Measurements from ENCODE around the gene GRIK4. TPM values are rescaled to one million over a fixed set of nuclear protein-coding genes. Genes with fewer than 3 reads are reported as not detected.
"Not testable (repeated sequence)": the region's sequence is repeated elsewhere in the genome, so short reads cannot be mapped to it uniquely, and the experiment has no call there.

Gene GRIK4
- total RNA-seq, 1 experiment from 2014 or later: not detected

DNA sequence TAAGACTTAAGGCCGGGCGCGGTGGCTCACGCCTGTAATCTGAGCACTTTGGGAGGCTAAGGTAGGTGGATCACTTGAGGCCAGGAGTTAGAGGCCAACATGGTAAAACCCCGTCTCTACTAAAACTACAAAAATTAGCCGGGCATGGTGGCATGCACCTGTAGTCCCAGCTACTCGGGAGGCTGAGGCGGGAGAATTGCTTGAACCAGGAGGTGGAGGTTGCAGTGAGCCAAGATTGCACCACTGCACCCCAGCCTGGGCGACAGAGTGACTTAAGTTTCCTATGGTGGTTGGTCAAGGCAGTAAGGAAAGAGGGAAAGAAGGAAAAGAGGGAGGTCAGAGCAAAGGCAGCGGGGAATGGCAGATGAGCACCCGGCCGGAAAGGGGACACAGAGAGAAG is 113.4 kb downstream of the GRIK4 start:
- H4K20me1 ChIP-seq (ENCODE audit: insufficient read depth); H3K4me2 ChIP-seq; BruUV-seq (replicated peaks); H3K4me1 ChIP-seq (replicated peaks; ENCODE audit: insufficient read depth); H3K9me3 ChIP-seq (ENCODE audit: insufficient read depth, low read depth); H3K79me2 ChIP-seq (ENCODE audit: low read depth); POLR2A ChIA-PET (ENCODE audit: unreplicated experiment); DNase-seq; H2AFZ ChIP-seq; H3K4me3 ChIP-seq; H3K27ac ChIP-seq; H3K9me2 ChIP-seq (ENCODE audit: insufficient read depth); H3F3A ChIP-seq (ENCODE audit: insufficient read depth, low read depth); CTCF ChIA-PET; intact Hi-C loops (cut with micrococcal nuclease; ENCODE audit: unreplicated experiment); H3K36me3 ChIP-seq (ENCODE audit: low read depth): not testable (repeated sequence)
- H3K27me3 ChIP-seq (ENCODE audit: insufficient read depth, low read depth): peaks cover 95% of the 10 kb centered on the region
- peak; percentile 79; the same call in 1 of the 2 replicates for TF ChIP-seq EZH2 (IDR thresholded peaks at IDR 0.05; ENCODE audit: low read depth)

DNA sequence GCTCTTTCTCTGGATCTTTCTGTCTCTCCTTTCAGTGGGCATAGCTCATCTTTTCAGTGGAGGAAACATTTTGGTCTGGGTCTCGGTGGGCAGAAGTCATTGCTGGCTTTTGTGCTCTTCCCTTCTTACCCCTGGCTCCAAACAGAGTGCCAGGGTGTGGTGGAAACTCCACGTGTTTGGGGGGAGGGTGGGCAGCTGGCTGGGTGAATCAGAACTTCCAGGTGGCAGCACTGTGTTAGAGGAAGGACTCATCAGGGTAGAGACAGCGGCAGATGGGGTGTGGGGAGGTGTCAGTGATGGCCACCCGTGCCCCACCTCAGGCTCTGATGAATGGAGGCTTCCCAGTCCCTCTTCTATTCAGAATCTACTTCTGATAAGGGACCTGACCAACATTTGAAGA is 114.0 kb downstream of the GRIK4 start:
- no peaks in the 10 kb centered on the region for H4K20me1 ChIP-seq (ENCODE audit: insufficient read depth)
- no peak overlapping the region for H3K27ac ChIP-seq
- BruUV-seq (replicated peaks): no TSS peak
- H3K79me2 ChIP-seq (ENCODE audit: low read depth): no peaks in the 10 kb centered on the region
- ChIA-PET CTCF (no interaction called here), POLR2A (ENCODE audit: unreplicated experiment) (no interaction called here)
- no peaks in the 10 kb centered on the region for H3K9me3 ChIP-seq (ENCODE audit: insufficient read depth, low read depth)
- H3F3A ChIP-seq (ENCODE audit: insufficient read depth, low read depth): no peaks in the 10 kb centered on the region
- intact Hi-C loops (cut with micrococcal nuclease; ENCODE audit: unreplicated experiment): no loop called here
- no peaks in the 10 kb centered on the region for H3K4me1 ChIP-seq (replicated peaks; ENCODE audit: insufficient read depth)
- TF ChIP-seq EZH2 (IDR thresholded peaks at IDR 0.05; ENCODE audit: low read depth): no peak
- TF ChIP-seq CTCF (conservative IDR thresholded peaks at IDR 0.05): no peak
- no peak for DNase-seq
- no peaks in the 10 kb centered on the region for H3K36me3 ChIP-seq (ENCODE audit: low read depth)
- H2AFZ ChIP-seq: no peak overlapping the region
- H3K27me3 ChIP-seq (ENCODE audit: insufficient read depth, low read depth): peaks cover 96% of the 10 kb centered on the region
- no peak overlapping the region for H3K4me2 ChIP-seq
- no peaks in the 10 kb centered on the region for H3K9me2 ChIP-seq (ENCODE audit: insufficient read depth)
- no peak overlapping the region for H3K4me3 ChIP-seq

DNA sequence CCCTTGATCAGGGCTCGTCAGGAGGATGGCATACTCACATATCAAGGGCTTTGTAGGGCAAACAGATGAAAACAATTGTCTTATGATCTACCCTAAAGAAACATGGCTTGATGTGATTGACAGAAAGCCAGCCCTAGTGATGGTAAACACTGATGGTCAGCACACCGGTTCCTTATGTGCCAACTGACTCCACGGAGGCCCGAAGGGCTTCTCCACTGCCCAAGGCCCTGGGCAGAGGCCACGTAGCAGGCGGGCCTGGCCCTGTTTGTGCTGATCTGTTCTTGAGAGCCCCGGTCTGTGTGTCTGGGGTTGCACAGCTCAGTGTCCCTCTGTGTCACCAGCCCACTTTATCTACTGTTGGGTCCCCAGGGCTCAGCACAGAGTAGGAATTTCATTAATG is 115.2 kb downstream of the GRIK4 start:
- Histone ChIP-seq H3K36me3 (ENCODE audit: low read depth) (no peaks in the 10 kb centered on the region), H3K79me2 (ENCODE audit: low read depth) (no peaks in the 10 kb centered on the region), H3K4me2 (no peak overlapping the region), H3K4me3 (no peak overlapping the region), H3K9me2 (ENCODE audit: insufficient read depth) (no peaks in the 10 kb centered on the region), H3K27ac (no peak overlapping the region), H3K27me3 (ENCODE audit: insufficient read depth, low read depth) (peaks cover 98% of the 10 kb centered on the region), H2AFZ (no peak overlapping the region), H4K20me1 (ENCODE audit: insufficient read depth) (no peaks in the 10 kb centered on the region), H3F3A (ENCODE audit: insufficient read depth, low read depth) (no peaks in the 10 kb centered on the region), H3K4me1 (replicated peaks; ENCODE audit: insufficient read depth) (no peaks in the 10 kb centered on the region), H3K9me3 (ENCODE audit: insufficient read depth, low read depth) (no peaks in the 10 kb centered on the region)
- POLR2A ChIA-PET (ENCODE audit: unreplicated experiment): no interaction called here
- no TSS peak for BruUV-seq (replicated peaks)
- intact Hi-C loops (cut with micrococcal nuclease; ENCODE audit: unreplicated experiment): no loop called here
- DNase-seq: no peak
- TF ChIP-seq CTCF (conservative IDR thresholded peaks at IDR 0.05) (no peak), EZH2 (IDR thresholded peaks at IDR 0.05; ENCODE audit: low read depth) (no peak)
- CTCF ChIA-PET: no interaction called here
